Ascending aorta (tissue), 2 donors: ENCODE measurements around the gene ARHGEF12. TPM values are rescaled to one million over a fixed set of nuclear protein-coding genes. Genes with fewer than 3 reads are reported as not detected.

Experiments used
- DNase-seq, 2 donors: peaks; one replicate each; pipeline ENCODE4 v3.0.0-alpha.2; 2019; ENCODE audit warnings: low spot score in 2 of 2
- H3K27ac ChIP-seq, 2 donors: fragments of 200-600 bp; sonication (generic); one replicate each; pipeline ENCODE4 v1.5.1; 2016 to 2017; ENCODE audit warnings: mild to moderate bottlenecking in 1 of 2
- H3K27me3 ChIP-seq: fragments of 200-600 bp; sonication (generic); one replicate; pipeline ENCODE4 v1.5.1; 2017
- H3K36me3 ChIP-seq, 2 donors: fragments of 200-600 bp; sonication (generic); one replicate each; pipeline ENCODE4 v1.5.1; 2016
- H3K4me1 ChIP-seq, 2 donors: fragments of 200-600 bp; sonication (generic); one replicate each; pipeline ENCODE4 v1.5.1; 2016 to 2017; ENCODE audit warnings: mild to moderate bottlenecking in 1 of 2
- H3K4me3 ChIP-seq, 2 donors: fragments of 200-600 bp; sonication (generic); one replicate each; pipeline ENCODE4 v1.5.1; 2016 to 2017; ENCODE audit warnings: mild to moderate bottlenecking in 1 of 2
- H3K9me3 ChIP-seq, 2 donors: fragments of 200-600 bp; sonication (generic); one replicate each; pipeline ENCODE4 v1.5.1; 2016
- CTCF ChIP-seq, 3 experiments: fragments of 200-600 bp in 2 of 3; fragments of 450-650 bp in 1 of 3; sonication (generic) in 2 of 3; IDR thresholded peaks; one replicate each; pipeline ENCODE4 v1.5.1; 2016 to 2019; ENCODE audit warnings: antibody characterized with exemption in 3 of 3, mild to moderate bottlenecking in 1 of 3, moderate library complexity in 1 of 3
- intact Hi-C: fragments of 100-400 bp; cut with DNase I; formaldehyde crosslinking; loops from one replicate; pipeline ENCODE4 v1.15.1; 2023
- total RNA-seq: library from RNA; depleted of rRNA; stranded (reverse); fragments of >200 nt; gene quantifications from one replicate; pipeline ENCODE4 v1.1.0, GENCODE V29; 2016

ARHGEF12 gene
- total RNA-seq, 1 donor from 2014 or later = 65.9 TPM

- Histone ChIP-seq H3K9me3 (no peaks in the 10 kb centered on the region), H3K4me1 (no peaks in the 10 kb centered on the region), H3K36me3 (no peaks in the 10 kb centered on the region), H3K27me3 (no peaks in the 10 kb centered on the region), H3K4me3 (no peak overlapping the region), H3K27ac (no peak overlapping the region)
- intact Hi-C loops = loop anchor here (10.0 kb wide), 1 partner anchor 643 kb away; no protein-coding TSS in a partner anchor
- no peak for TF ChIP-seq CTCF (IDR thresholded peaks at IDR 0.05)
- DNase-seq = no peak
Observed at GRCh38 chr11:120308081-120308480, 28.1 kb upstream of the ARHGEF12 start.

DNA sequence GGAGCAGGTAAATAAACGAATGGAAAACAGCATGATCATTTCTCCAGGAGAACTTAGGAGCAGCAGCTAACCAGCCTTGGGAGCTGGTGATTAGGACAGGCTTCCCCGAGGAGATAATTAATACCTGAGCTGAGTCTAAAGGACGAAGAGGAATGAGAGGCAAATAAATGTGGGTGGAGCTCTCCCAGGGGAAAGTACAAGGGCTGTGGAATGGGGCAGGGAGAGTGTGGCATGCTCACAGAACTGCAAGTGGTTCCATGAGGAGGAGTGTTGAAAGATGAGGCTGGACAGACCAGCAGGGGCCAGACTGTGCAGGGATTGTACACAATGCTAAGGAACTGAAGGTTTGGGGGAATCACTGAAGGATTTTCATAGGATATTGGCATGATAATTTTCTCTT, 25.3 kb upstream of the ARHGEF12 start:
- TF ChIP-seq CTCF (IDR thresholded peaks at IDR 0.05) = no peak
- H3K27me3 ChIP-seq = no peaks in the 10 kb centered on the region
- intact Hi-C loops = no loop called here
- no peaks in the 10 kb centered on the region for H3K4me1 ChIP-seq
- H3K36me3 ChIP-seq = no peaks in the 10 kb centered on the region
- H3K9me3 ChIP-seq = no peaks in the 10 kb centered on the region
- no peak for DNase-seq
- H3K4me3 ChIP-seq = no peak overlapping the region
- H3K27ac ChIP-seq = no peak overlapping the region

DNA sequence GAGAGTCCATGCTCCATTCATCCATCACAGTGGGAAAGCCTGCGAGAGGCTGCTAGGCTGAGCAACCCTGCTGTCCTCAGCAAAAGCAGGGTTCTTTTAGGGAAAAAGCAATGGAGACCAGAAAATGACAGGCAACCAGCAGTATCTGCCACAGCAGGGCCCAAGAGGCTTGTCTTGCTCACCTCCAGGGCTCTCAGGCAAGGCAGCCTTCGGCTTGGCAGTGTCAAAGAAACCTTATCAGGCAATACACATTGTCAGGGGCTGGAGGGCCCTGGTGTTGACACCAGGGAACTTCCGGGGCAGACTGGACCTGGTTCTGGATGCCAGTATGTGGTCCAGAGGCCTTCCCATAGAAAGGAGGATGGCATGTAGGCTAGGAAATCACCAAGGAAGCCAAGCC, 21.4 kb upstream of the ARHGEF12 start:
- Histone ChIP-seq H3K4me1 (peaks cover 8 to 16% of the 10 kb centered on the region in 2 donors), H3K4me3 (no peak overlapping the region), H3K36me3 (no peaks in the 10 kb centered on the region), H3K27ac (peak overlapping the region in 1 of 2 donors; percentile 3), H3K9me3 (no peaks in the 10 kb centered on the region), H3K27me3 (no peaks in the 10 kb centered on the region)
- DNase-seq = no peak
- no peak for TF ChIP-seq CTCF (IDR thresholded peaks at IDR 0.05)
- intact Hi-C loops = no loop called here

DNA sequence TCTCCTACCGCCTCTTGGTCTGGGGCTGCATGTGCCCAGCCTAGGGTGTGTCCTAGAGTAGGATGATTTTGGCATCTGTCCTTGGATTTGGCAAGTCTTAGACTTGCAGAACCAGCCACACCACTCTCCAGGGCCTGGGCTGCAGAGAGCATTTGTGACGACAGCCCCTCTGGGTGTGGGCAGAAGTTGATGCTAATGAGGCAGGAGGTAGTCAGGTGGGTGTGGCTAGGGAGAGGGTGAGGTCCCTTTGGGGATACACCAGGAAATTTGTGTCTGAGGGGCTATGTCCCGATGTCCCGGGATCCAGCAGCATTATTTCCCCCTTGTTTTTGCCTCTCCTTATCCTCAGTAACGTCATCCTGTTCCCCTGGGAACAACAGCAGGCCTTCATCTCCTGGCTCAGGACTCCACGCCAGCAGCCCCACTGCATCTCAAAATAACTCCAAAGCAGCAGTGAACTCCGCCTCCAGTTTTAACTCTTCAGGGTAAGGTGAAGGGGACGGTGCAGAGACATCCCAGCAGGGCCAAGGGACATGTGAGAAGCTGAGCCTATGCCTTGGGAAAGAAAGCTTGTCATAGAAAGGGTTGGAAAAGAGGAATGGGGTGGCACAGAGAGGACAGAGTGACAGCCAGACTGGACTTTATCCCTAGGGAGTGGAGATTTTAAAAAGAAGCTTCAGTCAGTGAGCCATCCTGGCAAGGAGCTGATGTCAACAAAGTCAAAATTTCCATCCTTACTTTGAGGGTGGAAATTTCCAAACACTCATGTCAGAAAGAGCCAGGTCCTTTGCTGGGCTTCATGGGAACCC, 19.1 kb upstream of the ARHGEF12 start:
- Histone ChIP-seq H3K27ac (peak overlapping the region; percentile 61 to 76), H3K9me3 (no peaks in the 10 kb centered on the region), H3K27me3 (no peaks in the 10 kb centered on the region), H3K36me3 (no peaks in the 10 kb centered on the region), H3K4me1 (peaks cover 8 to 16% of the 10 kb centered on the region in 2 donors), H3K4me3 (peak overlapping the region in 1 of 2 donors; percentile 14)
- TF ChIP-seq CTCF (IDR thresholded peaks at IDR 0.05) = no peak
- peak in 1 of 2 donors; percentile 82 for DNase-seq
- intact Hi-C loops = no loop called here

GRCh38 chr11:120317689-120318480, 18.3 kb upstream of the ARHGEF12 start:
- intact Hi-C loops = no loop called here
- H3K36me3 ChIP-seq = no peaks in the 10 kb centered on the region
- peaks cover 8 to 16% of the 10 kb centered on the region in 2 donors for H3K4me1 ChIP-seq
- H3K27me3 ChIP-seq = no peaks in the 10 kb centered on the region
- H3K9me3 ChIP-seq = no peaks in the 10 kb centered on the region
- H3K4me3 ChIP-seq = no peak overlapping the region
- no peak for DNase-seq
- peak overlapping the region; percentile 61 to 76 for H3K27ac ChIP-seq
- TF ChIP-seq CTCF (IDR thresholded peaks at IDR 0.05) = no peak
